Uterus (tissue), 4 donors: ENCODE measurements around the gene C2orf78. TPM values are rescaled to one million over a fixed set of nuclear protein-coding genes. Genes with fewer than 3 reads are reported as not detected.
A peak's percentile ranks its signal among the peaks of the same experiment; 100 is the strongest.

Experiments
- DNase-seq, 2 donors: peaks; one replicate each; pipeline ENCODE4 v3.0.0-alpha.2; 2019 to 2020
- H3K27ac ChIP-seq, 2 donors: fragments of 200-600 bp; sonication (generic); 1 replicate in 1 of 2; 2 replicates in 1 of 2; pipeline ENCODE4 v1.5.1; 2016 to 2018
- H3K27me3 ChIP-seq, 2 donors: fragments of 200-600 bp; sonication (generic); one replicate each; pipeline ENCODE4 v1.5.1; 2018 to 2019; ENCODE audit warnings: control low read depth in 1 of 2
- H3K36me3 ChIP-seq, 2 donors: fragments of 200-600 bp; sonication (generic); one replicate each; pipeline ENCODE4 v1.5.1; 2019; ENCODE audit warnings: control low read depth in 1 of 2
- H3K4me1 ChIP-seq, 2 donors: fragments of 200-600 bp; sonication (generic); one replicate each; pipeline ENCODE4 v1.5.1; 2018 to 2019; ENCODE audit warnings: control low read depth in 1 of 2
- H3K4me3 ChIP-seq, 2 donors: fragments of 200-600 bp; sonication (generic); 1 replicate in 1 of 2; 2 replicates in 1 of 2; pipeline ENCODE4 v1.5.1; 2018 to 2019; ENCODE audit warnings: mild to moderate bottlenecking in 1 of 2
- H3K9me3 ChIP-seq, 2 donors: fragments of 200-600 bp; sonication (generic); one replicate each; pipeline ENCODE4 v1.5.1; 2019; ENCODE audit warnings: control low read depth in 1 of 2
- POLR2A ChIP-seq, 2 donors: fragments of 450-650 bp; IDR thresholded peaks; one replicate each; pipeline ENCODE4 v1.6.1; 2016; ENCODE audit warnings: antibody characterized with exemption in 2 of 2, mild to moderate bottlenecking in 1 of 2, moderate library complexity in 1 of 2
- intact Hi-C: fragments of 100-400 bp; cut with DNase I; formaldehyde crosslinking; loops from one replicate; pipeline ENCODE4 v1.15.1; 2023; ENCODE audit warnings: low total_unique reads
- total RNA-seq, 4 donors: library from RNA; depleted of rRNA in 3 of 4; stranded (reverse); fragments of >200 nt in 3 of 4; gene quantifications; one replicate each; pipeline versions ENCODE4 v1.1.0 to v1.2.4, GENCODE V29; 2014 to 2023
- TF ChIP-seq, protein P1 (sequence below), 4 experiments: fragments of 200-600 bp in 2 of 4; fragments of 450-650 bp in 2 of 4; sonication (generic) in 2 of 4; IDR thresholded peaks; one replicate each; pipeline ENCODE4 v1.5.1; 2016 to 2019; ENCODE audit warnings: antibody characterized with exemption in 4 of 4, mild to moderate bottlenecking in 2 of 4, moderate library complexity in 1 of 4
- donor health status: DM: yes; HTN: yes; CAD: no.

The C2orf78 gene
- total RNA-seq, 4 donors from 2014 or later, result not detected

DNA sequence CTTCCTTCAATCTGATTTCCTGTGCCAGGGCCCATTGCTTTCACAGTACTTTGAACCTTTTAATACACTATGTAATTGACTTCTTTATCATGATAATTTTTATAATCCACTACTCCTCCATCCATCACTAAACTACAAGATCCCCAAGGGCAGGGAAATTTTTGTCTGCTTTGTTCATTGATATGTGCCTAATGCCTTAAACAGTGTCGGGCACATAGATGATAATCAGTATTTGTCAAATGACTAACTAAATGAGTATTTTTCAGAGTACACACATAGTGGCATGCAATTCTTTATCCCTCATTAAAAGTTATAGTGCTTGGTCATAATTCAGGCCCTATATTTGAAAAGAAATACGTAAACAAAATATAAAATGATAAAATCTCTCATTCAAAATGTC is 39.4 kb downstream of the C2orf78 start:
- Histone ChIP-seq H3K36me3 (no peaks in the 10 kb centered on the region), H3K27me3 (no peaks in the 10 kb centered on the region), H3K4me1 (no peaks in the 10 kb centered on the region), H3K4me3 (no peak overlapping the region), H3K27ac (no peak overlapping the region), H3K9me3 (no peaks in the 10 kb centered on the region)
- TF ChIP-seq, protein P1, sequence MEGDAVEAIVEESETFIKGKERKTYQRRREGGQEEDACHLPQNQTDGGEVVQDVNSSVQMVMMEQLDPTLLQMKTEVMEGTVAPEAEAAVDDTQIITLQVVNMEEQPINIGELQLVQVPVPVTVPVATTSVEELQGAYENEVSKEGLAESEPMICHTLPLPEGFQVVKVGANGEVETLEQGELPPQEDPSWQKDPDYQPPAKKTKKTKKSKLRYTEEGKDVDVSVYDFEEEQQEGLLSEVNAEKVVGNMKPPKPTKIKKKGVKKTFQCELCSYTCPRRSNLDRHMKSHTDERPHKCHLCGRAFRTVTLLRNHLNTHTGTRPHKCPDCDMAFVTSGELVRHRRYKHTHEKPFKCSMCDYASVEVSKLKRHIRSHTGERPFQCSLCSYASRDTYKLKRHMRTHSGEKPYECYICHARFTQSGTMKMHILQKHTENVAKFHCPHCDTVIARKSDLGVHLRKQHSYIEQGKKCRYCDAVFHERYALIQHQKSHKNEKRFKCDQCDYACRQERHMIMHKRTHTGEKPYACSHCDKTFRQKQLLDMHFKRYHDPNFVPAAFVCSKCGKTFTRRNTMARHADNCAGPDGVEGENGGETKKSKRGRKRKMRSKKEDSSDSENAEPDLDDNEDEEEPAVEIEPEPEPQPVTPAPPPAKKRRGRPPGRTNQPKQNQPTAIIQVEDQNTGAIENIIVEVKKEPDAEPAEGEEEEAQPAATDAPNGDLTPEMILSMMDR (IDR thresholded peaks at IDR 0.05), result no peak
- no peak for TF ChIP-seq POLR2A (IDR thresholded peaks at IDR 0.05)
- DNase-seq, result no peak
- intact Hi-C loops, result no loop called here

DNA sequence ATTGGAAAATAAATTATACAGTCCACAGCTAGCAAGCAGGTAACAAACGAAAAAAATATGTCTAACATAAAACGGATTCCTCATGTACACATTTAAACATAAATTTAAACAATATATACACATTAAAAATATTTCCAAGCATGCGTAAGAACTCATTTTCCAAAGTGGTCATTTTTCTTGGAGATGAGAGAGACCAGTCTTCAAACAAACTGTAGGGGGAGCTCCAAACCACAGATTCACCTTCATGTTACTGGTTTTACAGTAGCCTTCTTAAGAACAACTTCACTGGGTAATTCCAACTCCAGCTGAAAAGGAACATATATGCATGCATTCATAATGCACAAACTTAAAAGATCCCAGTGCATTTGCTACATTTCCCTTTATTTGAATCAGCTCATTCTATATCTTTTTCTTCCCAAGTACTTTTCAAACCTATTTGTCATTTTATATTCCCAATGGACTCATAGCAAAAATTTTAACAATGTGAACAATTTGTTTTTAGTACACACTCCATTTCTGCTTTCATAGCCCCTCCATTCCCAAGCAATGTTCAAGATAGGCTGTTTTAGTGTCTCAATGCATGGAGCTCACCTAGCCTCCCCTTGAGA is 40.0 kb downstream of the C2orf78 start:
- intact Hi-C loops, result no loop called here
- no peaks in the 10 kb centered on the region for H3K36me3 ChIP-seq
- no peaks in the 10 kb centered on the region for H3K4me1 ChIP-seq
- H3K9me3 ChIP-seq, result no peaks in the 10 kb centered on the region
- TF ChIP-seq, protein P1 (IDR thresholded peaks at IDR 0.05), result peak; percentile 58 to 84 (median 77)
- no peak for TF ChIP-seq POLR2A (IDR thresholded peaks at IDR 0.05)
- H3K27ac ChIP-seq, result no peak overlapping the region
- no peaks in the 10 kb centered on the region for H3K27me3 ChIP-seq
- no peak overlapping the region for H3K4me3 ChIP-seq
- DNase-seq, result peak in 1 of 2 donors; percentile 42

DNA sequence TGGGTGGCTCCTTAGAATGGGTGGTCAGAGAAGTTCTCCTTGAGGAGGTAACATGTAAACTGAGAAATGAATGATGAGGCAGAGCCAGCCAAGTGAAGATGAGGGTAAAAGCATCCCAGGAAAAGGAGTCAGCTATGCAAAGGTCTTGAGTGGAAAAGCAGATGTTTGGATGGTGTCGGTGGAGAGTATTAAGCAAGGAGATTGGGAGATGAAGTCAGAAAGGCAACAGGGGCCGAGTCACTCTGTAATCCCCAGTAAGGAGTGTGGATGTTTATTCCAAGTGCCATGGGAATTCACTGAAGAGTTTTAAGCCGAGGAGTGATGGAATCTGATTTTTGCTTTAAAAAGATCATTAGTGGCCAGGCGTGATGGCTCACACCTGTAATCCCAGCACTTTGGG is 41.4 kb downstream of the C2orf78 start:
- no peak for DNase-seq
- Histone ChIP-seq H3K27ac (no peak overlapping the region), H3K4me1 (no peaks in the 10 kb centered on the region), H3K4me3 (no peak overlapping the region), H3K27me3 (no peaks in the 10 kb centered on the region), H3K9me3 (no peaks in the 10 kb centered on the region), H3K36me3 (no peaks in the 10 kb centered on the region)
- intact Hi-C loops, result no loop called here
- no peak for TF ChIP-seq POLR2A (IDR thresholded peaks at IDR 0.05)
- TF ChIP-seq, protein P1 (IDR thresholded peaks at IDR 0.05), result no peak

DNA sequence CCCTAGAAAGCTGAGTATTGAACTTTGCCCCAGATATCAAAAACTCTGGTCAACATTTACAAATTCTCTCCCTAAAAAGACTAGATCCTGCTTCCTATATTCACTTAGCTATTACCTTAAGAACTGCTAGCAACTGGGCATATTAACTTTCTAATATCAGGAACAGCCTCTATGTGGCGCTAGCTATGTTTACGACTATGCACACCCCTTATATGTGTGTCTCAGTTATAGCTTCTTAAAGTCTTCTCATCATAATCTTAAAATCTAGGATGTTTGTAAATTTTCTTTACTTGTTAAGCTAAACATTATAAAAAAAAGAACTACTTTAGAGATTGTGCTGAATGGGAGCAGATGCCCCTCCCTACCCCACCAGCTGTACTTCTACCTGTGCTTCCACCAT is 43.0 kb downstream of the C2orf78 start:
- no peaks in the 10 kb centered on the region for H3K27me3 ChIP-seq
- no peaks in the 10 kb centered on the region for H3K4me1 ChIP-seq
- TF ChIP-seq, protein P1 (IDR thresholded peaks at IDR 0.05), result no peak
- TF ChIP-seq POLR2A (IDR thresholded peaks at IDR 0.05), result no peak
- no peaks in the 10 kb centered on the region for H3K36me3 ChIP-seq
- intact Hi-C loops, result no loop called here
- H3K4me3 ChIP-seq, result no peak overlapping the region
- no peaks in the 10 kb centered on the region for H3K9me3 ChIP-seq
- H3K27ac ChIP-seq, result no peak overlapping the region
- DNase-seq, result no peak

DNA sequence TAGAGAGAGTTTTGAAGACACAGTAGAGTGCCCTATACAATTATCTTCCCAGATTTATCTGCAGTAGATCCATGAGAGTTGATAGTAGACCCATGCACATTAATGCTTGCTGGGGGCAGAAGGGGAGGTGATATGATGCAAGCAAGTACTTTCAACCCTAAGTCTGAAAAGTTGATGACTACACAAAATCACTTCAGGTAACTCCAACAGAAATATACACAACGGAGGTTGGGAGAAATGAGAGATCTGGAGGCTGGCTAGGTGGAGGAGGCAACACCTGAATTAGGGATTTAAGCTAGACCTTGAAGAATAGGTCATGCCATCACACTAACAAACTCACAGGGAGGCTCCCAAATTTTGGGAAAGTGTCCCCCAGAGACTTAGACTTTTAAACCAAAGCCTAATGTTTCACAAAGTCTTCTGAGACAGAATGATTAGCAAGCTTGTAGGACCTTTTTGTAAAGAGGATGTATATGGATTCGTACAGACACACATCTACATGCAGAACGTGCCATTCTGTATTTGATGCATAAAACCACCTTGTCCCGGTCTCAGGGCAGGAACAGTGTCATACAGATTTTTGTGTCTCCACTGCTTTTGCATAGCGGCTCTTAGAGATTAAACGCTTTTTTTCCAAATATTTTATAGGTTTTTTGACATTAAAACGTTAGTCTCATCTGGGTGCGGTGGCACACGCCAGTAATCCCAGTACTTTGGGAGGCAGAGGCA is 43.8 kb downstream of the C2orf78 start:
- Histone ChIP-seq H3K9me3 (no peaks in the 10 kb centered on the region), H3K27ac (peak overlapping the region; percentile 97 to 98), H3K4me3 (peak overlapping the region; percentile 82 to 90), H3K4me1 (peaks cover 0 to 3% of the 10 kb centered on the region in 2 donors), H3K27me3 (no peaks in the 10 kb centered on the region), H3K36me3 (no peaks in the 10 kb centered on the region)
- TF ChIP-seq POLR2A (IDR thresholded peaks at IDR 0.05), result no peak
- no peak for DNase-seq
- intact Hi-C loops, result no loop called here
